Activated naive CD8-positive, alpha-beta T cell treated with anti-CD3 and anti-CD28 coated beads, Interleukin-2, amount 50 U/mL, for 24 hours (primary cell): Measurements from ENCODE around the gene PPP1R1A.

Source experiments
- ATAC-seq: fragments of 150-1000 bp; cut with Tn5 transposase; one replicate; pipeline ENCODE4 v1.10.0; 2021
- DNase-seq: peaks from one replicate; pipeline ENCODE4 v3.0.0; 2021
- H3K27ac Mint-ChIP-seq: one replicate; pipeline ENCODE4 v1.8.0; 2021; ENCODE audit warnings: mild to moderate bottlenecking, mixed read lengths
- H3K27me3 Mint-ChIP-seq: one replicate; pipeline ENCODE4 v1.8.0; 2021; ENCODE audit warnings: mixed read lengths
- H3K36me3 Mint-ChIP-seq: one replicate; pipeline ENCODE4 v1.8.0; 2021; ENCODE audit warnings: low read depth, mixed read lengths
- H3K4me1 Mint-ChIP-seq: one replicate; pipeline ENCODE4 v1.8.0; 2021; ENCODE audit warnings: mixed read lengths
- H3K4me3 Mint-ChIP-seq: one replicate; pipeline ENCODE4 v1.8.0; 2021; ENCODE audit warnings: mild to moderate bottlenecking, moderate library complexity, mixed read lengths
- H3K9me3 Mint-ChIP-seq: one replicate; pipeline ENCODE4 v1.8.0; 2021; ENCODE audit warnings: mixed read lengths

The PPP1R1A gene

DNA sequence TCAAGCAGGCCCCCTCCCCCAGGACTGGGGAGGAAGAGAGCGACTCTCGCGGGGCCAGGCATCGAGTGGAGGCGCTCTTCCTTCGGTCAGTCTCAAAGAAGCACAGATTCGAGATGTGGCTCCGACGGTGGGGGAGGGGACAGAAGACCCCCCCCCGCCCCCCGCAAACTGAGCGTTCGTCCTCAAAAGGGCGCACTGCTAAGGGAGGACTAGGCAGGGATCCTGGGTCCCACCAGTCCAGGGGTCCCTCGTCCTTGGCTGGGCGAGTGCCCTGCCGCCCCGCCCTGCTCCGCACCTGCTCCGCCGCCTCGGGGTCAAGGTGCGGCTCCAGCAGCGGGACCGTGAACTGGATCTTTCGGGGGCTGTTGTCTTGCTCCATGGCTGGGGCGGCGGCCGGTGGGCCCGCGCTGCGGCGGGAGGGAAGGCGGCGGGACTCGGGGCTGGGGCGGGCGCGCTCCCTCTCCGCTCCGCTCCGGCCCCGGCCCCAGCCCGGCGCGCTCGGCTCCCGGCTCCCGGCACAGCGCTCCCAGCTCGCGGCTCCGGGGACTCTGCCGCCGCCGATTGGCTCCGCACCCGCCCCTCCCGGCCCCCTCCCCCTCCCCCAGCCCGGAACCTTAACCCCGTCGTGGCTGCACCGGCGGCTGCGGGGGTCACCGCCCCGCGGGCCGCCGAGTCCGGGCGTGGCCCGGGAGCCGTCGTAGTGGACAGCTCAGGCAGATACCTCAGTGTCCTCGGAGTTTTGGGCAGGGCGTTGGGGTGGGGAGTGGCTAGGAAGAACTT lies at the start of gene PPP1R1A:
Gene PPP1R1A (minus strand): TSS at position 550 of the 780 bp plus-strand sequence. CDS start 171 bp downstream, at position 379.
- H3K36me3 Mint-ChIP-seq = no peaks in the 10 kb centered on the region
- H3K9me3 Mint-ChIP-seq = no peaks in the 10 kb centered on the region
- peak within 1 kb of the TSS; percentile 42 for H3K4me3 Mint-ChIP-seq
- DNase-seq = no peak
- H3K4me1 Mint-ChIP-seq = peaks cover 4% of the 10 kb centered on the region
- ATAC-seq = no peak
- H3K27me3 Mint-ChIP-seq = peaks cover 64% of the 10 kb centered on the region
- H3K27ac Mint-ChIP-seq = no peak within 1 kb of the TSS

DNA sequence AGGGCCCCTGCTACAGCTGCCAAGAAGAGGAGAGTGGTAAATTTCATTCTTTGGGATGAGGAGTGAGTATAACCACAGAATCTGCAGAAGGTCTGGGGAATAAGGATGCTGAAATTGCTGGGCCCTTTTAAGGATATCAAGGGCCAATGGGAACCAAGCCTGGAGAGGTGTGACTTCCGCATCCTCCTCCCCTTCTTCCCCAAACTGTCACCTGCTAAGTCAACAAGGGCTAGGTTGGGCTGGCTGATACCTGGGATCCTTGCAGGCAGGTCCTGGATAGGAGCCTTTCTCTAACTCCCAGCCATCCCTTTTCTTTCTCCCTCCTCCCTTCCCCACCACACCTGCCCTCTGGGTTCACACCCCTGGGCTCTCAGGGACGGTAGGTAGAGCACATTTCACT lies 46.3 kb upstream of the PPP1R1A start, which contains the start of gene LACRT:
Gene LACRT (minus strand): TSS at position 101 of the 400 bp plus-strand sequence. CDS start 54 bp downstream, at position 47.
- DNase-seq = no peak
- Mint-ChIP-seq H3K9me3 (no peaks in the 10 kb centered on the region), H3K4me1 (peaks cover 11% of the 10 kb centered on the region), H3K27ac (no peak within 1 kb of the TSS), H3K4me3 (no peak within 1 kb of the TSS), H3K27me3 (peaks cover 16% of the 10 kb centered on the region), H3K36me3 (no peaks in the 10 kb centered on the region)
- ATAC-seq = no peak

DNA sequence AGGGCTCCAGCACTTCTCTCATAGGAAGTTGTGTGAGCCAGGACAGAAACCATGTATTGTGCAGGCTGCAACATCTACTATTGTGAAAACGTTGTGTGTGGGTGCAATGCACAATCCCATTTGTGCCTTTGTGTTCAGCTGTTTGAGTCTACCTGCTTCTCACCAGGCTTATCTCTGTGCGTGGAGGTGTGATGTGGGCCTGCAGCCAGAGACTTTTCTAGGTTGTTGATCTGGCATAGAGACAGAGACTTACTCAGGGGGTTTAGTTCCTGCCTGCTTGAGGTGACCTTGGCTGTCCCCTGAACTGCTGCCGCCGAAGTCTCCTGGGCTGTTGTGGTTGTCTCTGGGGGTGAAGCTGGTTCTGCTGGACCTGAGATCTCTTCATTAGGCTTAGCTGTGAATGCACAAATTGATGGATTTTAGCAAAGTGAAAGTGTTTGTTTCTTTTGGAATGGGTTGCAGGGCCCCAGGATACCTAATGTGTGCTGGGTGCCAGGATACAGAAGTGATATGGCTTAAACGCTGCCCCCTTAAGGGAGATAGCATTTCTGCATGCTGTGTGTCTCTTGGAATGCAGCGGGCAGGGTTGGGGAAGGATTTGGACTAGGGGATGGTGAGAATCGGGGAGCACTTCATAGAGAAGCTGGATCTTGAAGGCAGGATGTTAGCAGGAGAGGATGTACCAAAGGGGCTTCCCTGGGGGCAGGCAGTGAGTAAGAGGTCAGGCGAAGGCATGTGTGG lies 43.7 kb upstream of the PPP1R1A start:
- DNase-seq (no peak), ATAC-seq (peak; percentile 52)
- Mint-ChIP-seq H3K36me3 (peaks cover under 1% of the 10 kb centered on the region), H3K27ac (peak overlapping the region; percentile 55), H3K9me3 (peaks cover 6% of the 10 kb centered on the region), H3K27me3 (peaks cover 26% of the 10 kb centered on the region), H3K4me1 (peaks cover 11% of the 10 kb centered on the region), H3K4me3 (no peak overlapping the region)

GRCh38 chr12:54631551-54631950 lies 43.1 kb upstream of the PPP1R1A start:
- peaks cover 11% of the 10 kb centered on the region for H3K4me1 Mint-ChIP-seq
- peaks cover 12% of the 10 kb centered on the region for H3K9me3 Mint-ChIP-seq
- H3K4me3 Mint-ChIP-seq = no peak overlapping the region
- no peak for DNase-seq
- ATAC-seq = no peak
- H3K36me3 Mint-ChIP-seq = peaks cover 4% of the 10 kb centered on the region
- H3K27me3 Mint-ChIP-seq = peaks cover 31% of the 10 kb centered on the region
- H3K27ac Mint-ChIP-seq = no peak overlapping the region

- no peak for ATAC-seq
- no peak overlapping the region for H3K4me3 Mint-ChIP-seq
- DNase-seq = no peak
- peaks cover 11% of the 10 kb centered on the region for H3K4me1 Mint-ChIP-seq
- peaks cover 4% of the 10 kb centered on the region for H3K36me3 Mint-ChIP-seq
- no peak overlapping the region for H3K27ac Mint-ChIP-seq
- H3K27me3 Mint-ChIP-seq = peaks cover 42% of the 10 kb centered on the region
- H3K9me3 Mint-ChIP-seq = peaks cover 13% of the 10 kb centered on the region
These were observed 41.5 kb upstream of the PPP1R1A start for GRCh38 chr12:54629925-54630324.

DNA sequence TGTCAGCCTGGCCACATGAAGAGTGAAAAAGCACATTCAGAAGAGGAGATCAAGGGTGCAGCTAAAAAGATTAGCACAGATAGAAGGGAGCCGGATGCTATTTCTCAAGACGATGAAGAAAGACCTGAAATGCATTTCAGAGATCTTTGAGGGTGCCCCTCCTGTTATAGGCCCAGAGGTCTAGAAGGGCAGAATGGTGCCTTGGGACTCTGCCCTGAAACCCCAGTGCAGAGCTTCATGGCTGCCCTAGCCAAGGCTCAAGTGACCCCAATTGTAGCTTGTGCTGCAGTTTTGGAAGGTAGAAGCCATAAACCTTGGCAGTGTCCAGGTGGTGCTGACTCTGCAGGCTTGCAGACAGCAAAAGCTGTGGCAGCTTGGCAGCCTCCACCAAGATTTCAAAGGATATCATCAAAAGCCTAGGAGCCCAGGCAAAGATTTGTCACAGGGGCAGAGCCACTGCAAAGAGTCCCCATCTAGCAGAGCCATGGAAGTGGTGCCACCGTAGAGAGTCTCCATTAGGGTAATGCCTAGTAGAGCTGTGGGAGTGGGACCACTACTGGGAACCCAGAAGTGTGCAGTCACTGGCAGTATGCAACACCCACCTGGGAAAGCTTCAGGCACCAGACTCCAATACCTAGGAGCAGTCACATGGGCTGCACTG lies 39.9 kb upstream of the PPP1R1A start:
- DNase-seq (no peak), ATAC-seq (no peak)
- H3K9me3 Mint-ChIP-seq = peaks cover 13% of the 10 kb centered on the region
- H3K4me3 Mint-ChIP-seq = no peak overlapping the region
- H3K27me3 Mint-ChIP-seq = peaks cover 44% of the 10 kb centered on the region
- no peak overlapping the region for H3K27ac Mint-ChIP-seq
- peaks cover 4% of the 10 kb centered on the region for H3K36me3 Mint-ChIP-seq
- peaks cover 11% of the 10 kb centered on the region for H3K4me1 Mint-ChIP-seq

- peaks cover 13% of the 10 kb centered on the region for H3K9me3 Mint-ChIP-seq
- peaks cover 4% of the 10 kb centered on the region for H3K36me3 Mint-ChIP-seq
- no peak for DNase-seq
- H3K27me3 Mint-ChIP-seq = peaks cover 54% of the 10 kb centered on the region
- ATAC-seq = no peak
- H3K27ac Mint-ChIP-seq = no peak overlapping the region
- H3K4me3 Mint-ChIP-seq = no peak overlapping the region
- H3K4me1 Mint-ChIP-seq = peaks cover 4% of the 10 kb centered on the region
These were observed 38.8 kb upstream of the PPP1R1A start for GRCh38 chr12:54627304-54627703.

GRCh38 chr12:54625598-54625997 lies 37.1 kb upstream of the PPP1R1A start:
- no peak for DNase-seq
- ATAC-seq = no peak
- Mint-ChIP-seq H3K36me3 (peaks cover 4% of the 10 kb centered on the region), H3K4me3 (no peak overlapping the region), H3K9me3 (peaks cover 13% of the 10 kb centered on the region), H3K27ac (no peak overlapping the region), H3K4me1 (no peaks in the 10 kb centered on the region), H3K27me3 (peaks cover 61% of the 10 kb centered on the region)

DNA sequence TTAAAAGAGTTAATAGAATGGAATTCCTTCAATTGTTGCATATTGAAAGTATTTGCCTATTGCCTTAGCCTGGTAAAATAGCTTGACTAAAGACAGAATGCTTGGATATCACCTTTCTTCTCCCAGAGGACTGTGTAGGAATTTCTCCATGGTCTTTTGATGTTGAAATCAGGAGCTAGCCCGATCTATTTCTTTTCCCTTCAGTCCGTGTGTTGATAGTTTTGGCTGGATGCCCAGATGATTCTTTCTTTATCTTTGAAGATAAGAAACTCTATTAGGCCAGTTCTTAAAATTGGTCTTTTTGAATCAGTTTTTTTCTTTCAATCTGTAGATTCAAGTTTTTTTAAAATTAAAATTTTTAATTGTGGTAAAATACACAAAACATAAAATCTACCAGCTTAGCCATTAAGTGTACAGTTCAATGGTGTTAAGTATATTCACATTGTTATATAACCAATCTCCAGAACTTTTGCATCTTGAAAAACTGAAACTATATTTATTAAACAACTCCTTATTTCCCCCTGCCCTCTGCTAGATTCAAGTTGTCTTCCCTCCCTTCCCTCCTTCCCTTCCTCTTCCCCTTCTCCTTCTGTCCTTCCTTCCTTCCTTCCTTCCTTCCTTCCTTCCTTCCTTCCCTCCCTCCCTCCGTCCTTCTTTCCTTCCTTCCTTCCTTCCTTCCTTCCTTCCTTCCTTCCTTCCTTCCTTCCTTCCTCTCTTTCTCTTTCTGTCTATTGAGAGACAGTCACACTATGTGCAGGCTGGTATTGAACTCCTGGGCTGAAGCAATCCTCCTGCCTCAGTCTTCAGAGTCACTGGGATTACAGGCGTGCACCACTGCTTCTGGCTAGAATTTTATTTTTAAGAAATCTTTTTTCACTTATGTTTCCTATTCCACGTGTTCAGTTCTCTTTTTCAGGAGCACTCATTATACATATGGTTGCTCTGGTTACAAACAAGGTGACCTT lies 36.1 kb upstream of the PPP1R1A start:
- DNase-seq (no peak), ATAC-seq (no peak)
- Mint-ChIP-seq H3K4me1 (no peaks in the 10 kb centered on the region), H3K36me3 (peaks cover 4% of the 10 kb centered on the region), H3K9me3 (peaks cover 13% of the 10 kb centered on the region), H3K4me3 (no peak overlapping the region), H3K27ac (no peak overlapping the region), H3K27me3 (peaks cover 58% of the 10 kb centered on the region)

DNA sequence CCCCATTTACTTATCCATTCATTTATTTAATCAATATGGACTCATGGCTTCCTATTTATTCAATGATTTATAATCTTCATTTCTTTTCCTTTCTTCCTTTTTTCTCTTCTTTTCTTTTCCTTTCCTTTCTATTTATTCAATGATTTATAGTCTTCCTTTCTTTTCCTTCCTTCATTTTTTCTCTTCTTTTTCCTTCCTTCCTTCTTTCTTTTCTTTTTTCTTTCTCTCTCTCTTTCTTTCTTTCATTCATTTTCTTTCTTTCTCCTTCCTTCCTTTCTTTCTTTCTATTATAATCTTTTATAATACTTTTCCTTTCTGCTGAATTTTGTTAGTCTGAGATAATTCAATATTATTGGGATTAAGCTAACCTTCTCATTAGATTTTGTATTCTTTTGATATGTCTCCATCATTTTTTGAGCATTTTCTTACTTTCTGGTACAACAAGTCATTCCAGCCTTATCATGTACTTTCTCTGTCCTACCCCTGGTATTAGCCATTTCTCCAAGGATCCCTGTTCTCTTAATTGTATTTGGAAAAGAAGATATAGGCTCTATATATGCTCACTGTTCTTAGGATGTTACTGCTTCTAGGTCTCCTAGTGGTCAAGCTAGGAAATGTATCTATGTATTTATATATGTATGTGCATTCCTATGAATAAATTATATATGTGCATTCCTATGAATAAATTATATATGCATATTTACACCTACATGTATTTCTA lies 34.2 kb upstream of the PPP1R1A start:
- Mint-ChIP-seq H3K4me3 (no peak overlapping the region), H3K27me3 (peaks cover 56% of the 10 kb centered on the region), H3K9me3 (peaks cover 8% of the 10 kb centered on the region), H3K27ac (no peak overlapping the region), H3K36me3 (peaks cover 4% of the 10 kb centered on the region), H3K4me1 (no peaks in the 10 kb centered on the region)
- no peak for ATAC-seq
- no peak for DNase-seq

- H3K4me3 Mint-ChIP-seq = no peak overlapping the region
These were observed 28.6 kb upstream of the PPP1R1A start for GRCh38 chr12:54616933-54617680.

DNA sequence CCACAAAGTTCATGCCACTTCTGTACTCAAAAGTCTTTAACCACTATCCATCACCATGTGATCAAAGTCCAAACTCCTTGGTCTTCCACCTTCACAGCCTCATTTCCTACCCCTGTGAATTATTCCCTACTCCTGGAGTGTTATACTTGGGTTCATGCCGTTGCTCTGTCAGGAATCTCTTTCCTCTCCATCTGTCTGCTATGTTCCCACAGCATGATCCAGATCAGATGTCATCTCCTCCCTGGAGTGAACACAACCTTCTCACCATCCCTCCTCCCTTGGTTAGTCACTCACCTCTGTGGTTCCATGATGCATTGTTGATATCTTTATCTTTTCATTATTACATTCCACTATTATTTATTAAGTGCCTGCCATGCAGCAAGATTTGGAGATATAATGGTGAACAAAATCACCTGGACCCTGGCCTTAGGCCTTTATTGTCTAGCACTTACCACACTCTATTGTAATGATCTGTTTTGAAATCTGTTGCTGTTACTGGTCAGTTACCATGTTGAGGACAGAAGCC lies 23.8 kb upstream of the PPP1R1A start:
- no peaks in the 10 kb centered on the region for H3K36me3 Mint-ChIP-seq
- H3K4me1 Mint-ChIP-seq = peaks cover 7% of the 10 kb centered on the region
- H3K9me3 Mint-ChIP-seq = no peaks in the 10 kb centered on the region
- no peak for DNase-seq
- H3K4me3 Mint-ChIP-seq = no peak overlapping the region
- peaks cover 34% of the 10 kb centered on the region for H3K27me3 Mint-ChIP-seq
- H3K27ac Mint-ChIP-seq = no peak overlapping the region
- no peak for ATAC-seq

More at GRCh38 chr12:54616933-54617680, 28.6 kb upstream of the PPP1R1A start:
- Mint-ChIP-seq H3K4me1 (peaks cover 7% of the 10 kb centered on the region), H3K36me3 (no peaks in the 10 kb centered on the region), H3K27ac (no peak overlapping the region), H3K9me3 (no peaks in the 10 kb centered on the region), H3K27me3 (peaks cover 55% of the 10 kb centered on the region)
- DNase-seq (no peak), ATAC-seq (no peak)
